ENCODE results near the gene LY86.

- TF ChIP-seq MAX (IDR thresholded peaks at IDR 0.05; ENCODE audit: low read depth) = no peak
- no peak for TF ChIP-seq CTCF (IDR thresholded peaks at IDR 0.05)
- TF ChIP-seq FOXJ3 (CRISPR knock-in tag; IDR thresholded peaks at IDR 0.05) = no peak
These were observed 27.6 kb upstream of the LY86 start for GRCh38 chr6:6560909-6561308.
